ENCODE results near the gene GSG1.

DNA sequence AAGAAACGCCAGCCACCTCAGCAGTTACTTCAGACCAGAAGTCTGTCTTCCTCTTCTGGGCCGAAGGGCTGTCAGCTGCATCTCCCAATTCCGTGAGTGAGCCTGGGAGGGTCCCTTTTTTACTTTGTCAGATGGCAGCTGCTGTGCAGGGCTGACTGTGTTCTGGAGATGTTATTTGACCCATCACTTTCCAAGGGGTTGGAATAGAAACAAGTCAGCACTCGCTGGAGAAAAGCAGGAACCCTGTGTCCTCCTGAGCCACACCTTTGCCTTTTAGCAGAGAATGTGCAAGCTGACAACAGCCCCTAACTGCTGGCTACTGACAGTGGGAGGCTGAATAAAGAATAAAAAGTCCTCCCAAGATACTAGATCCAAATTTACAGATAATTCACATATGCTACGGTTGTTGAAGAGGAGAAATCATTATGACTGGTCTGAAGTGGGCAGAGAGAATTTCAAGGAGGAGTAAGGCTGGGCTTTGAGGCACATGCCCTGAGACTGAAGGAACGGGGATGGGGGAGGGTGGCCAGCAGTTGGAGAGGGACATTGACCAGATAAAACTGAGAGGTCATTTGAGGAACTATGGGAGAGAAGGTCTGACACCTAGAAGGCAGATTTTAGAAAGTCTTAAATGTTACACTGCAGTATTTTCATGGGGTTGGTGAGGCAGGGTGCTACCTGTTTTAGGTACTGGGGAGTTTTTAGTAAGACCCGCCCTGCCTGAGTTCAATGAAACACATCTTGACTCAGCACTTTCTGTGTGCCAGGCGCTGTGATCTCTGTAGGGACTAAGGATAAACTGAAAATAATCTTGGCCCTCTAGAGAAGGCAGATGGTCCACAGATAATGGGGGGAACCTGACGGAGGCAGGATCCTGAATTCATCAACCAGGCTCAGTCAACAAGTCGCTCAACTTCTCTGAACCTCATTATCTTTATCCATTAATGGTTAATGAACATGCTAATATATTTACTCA is 31.9 kb downstream of the GSG1 start:
- TF ChIP-seq, protein P1, sequence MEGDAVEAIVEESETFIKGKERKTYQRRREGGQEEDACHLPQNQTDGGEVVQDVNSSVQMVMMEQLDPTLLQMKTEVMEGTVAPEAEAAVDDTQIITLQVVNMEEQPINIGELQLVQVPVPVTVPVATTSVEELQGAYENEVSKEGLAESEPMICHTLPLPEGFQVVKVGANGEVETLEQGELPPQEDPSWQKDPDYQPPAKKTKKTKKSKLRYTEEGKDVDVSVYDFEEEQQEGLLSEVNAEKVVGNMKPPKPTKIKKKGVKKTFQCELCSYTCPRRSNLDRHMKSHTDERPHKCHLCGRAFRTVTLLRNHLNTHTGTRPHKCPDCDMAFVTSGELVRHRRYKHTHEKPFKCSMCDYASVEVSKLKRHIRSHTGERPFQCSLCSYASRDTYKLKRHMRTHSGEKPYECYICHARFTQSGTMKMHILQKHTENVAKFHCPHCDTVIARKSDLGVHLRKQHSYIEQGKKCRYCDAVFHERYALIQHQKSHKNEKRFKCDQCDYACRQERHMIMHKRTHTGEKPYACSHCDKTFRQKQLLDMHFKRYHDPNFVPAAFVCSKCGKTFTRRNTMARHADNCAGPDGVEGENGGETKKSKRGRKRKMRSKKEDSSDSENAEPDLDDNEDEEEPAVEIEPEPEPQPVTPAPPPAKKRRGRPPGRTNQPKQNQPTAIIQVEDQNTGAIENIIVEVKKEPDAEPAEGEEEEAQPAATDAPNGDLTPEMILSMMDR (IDR thresholded peaks at IDR 0.05; ENCODE audit: insufficient read depth, low read length): no peak
- no peak for TF ChIP-seq GABPA (IDR thresholded peaks at IDR 0.05; ENCODE audit: low read depth)
- no peak for TF ChIP-seq REST (IDR thresholded peaks at IDR 0.05; ENCODE audit: insufficient replicate concordance, low read depth)
